ENCODE results near the gene DYNLT4.

DNA sequence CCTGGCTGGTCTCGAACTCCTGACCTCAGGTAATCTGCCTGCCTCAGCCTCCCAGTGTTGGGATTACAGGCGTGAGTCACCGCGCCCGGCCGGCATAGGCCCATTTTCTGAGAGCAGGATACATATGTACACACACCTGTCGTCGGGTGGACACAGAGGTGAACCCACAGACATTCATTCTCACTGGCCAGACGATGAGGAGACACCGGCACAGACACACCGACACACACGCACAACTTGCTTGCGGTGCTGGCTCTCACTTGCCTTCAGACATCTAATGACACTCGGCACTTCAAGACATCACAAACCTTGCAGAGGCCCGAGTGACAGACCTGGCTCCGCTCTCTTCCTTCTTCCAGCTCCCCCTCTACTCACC, 35.3 kb upstream of the DYNLT4 start:
- TF ChIP-seq POLR2A (IDR thresholded peaks at IDR 0.05) (no peak), POLR2AphosphoS5 (IDR thresholded peaks at IDR 0.05) (no peak)
- TF ChIP-seq, protein P1, sequence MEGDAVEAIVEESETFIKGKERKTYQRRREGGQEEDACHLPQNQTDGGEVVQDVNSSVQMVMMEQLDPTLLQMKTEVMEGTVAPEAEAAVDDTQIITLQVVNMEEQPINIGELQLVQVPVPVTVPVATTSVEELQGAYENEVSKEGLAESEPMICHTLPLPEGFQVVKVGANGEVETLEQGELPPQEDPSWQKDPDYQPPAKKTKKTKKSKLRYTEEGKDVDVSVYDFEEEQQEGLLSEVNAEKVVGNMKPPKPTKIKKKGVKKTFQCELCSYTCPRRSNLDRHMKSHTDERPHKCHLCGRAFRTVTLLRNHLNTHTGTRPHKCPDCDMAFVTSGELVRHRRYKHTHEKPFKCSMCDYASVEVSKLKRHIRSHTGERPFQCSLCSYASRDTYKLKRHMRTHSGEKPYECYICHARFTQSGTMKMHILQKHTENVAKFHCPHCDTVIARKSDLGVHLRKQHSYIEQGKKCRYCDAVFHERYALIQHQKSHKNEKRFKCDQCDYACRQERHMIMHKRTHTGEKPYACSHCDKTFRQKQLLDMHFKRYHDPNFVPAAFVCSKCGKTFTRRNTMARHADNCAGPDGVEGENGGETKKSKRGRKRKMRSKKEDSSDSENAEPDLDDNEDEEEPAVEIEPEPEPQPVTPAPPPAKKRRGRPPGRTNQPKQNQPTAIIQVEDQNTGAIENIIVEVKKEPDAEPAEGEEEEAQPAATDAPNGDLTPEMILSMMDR (IDR thresholded peaks at IDR 0.05), result no peak

All from suprapubic skin (tissue), 4 donors.